ENCODE data around the gene FADS3. TPM values are rescaled to one million over a fixed set of nuclear protein-coding genes. Genes with fewer than 3 reads are reported as not detected.

FADS3 gene
- total RNA-seq, 2 donors from 2014 or later, result 24.8 to 28.4 TPM

GRCh38 chr11:61896665-61897386, 5.5 kb upstream of the FADS3 start:
- peaks cover 8% of the 10 kb centered on the region for H3K27me3 Mint-ChIP-seq (ENCODE audit: insufficient read depth)
- DNase-seq, result no peak
- 86 to 90% methylated on average over 12 to 15 of the region's 15 CpGs for WGBS, 2 experiments (ENCODE audit: insufficient coverage in 1 of 2, insufficient read length in 1 of 2)
- no peaks in the 10 kb centered on the region for H3K4me1 ChIP-seq (ENCODE audit: control insufficient read depth, insufficient read depth, low read length)
- no peaks in the 10 kb centered on the region for H3K36me3 ChIP-seq (ENCODE audit: control insufficient read depth, insufficient read depth, low read length)
- H3K4me3 ChIP-seq (ENCODE audit: low read length), result no peak overlapping the region
- peak; percentile 4 for TF ChIP-seq CTCF (conservative IDR thresholded peaks at IDR 0.05)
- H3K36me3 Mint-ChIP-seq (ENCODE audit: low read depth), result no peaks in the 10 kb centered on the region
- peaks cover 15% of the 10 kb centered on the region for H3K27me3 ChIP-seq (ENCODE audit: control insufficient read depth, insufficient read depth, low read length, poor library complexity, severe bottlenecking)
- no peak overlapping the region for H3K27ac Mint-ChIP-seq
- H3K9me3 ChIP-seq (ENCODE audit: control insufficient read depth, low read length), result no peaks in the 10 kb centered on the region
- no peak overlapping the region for H3K9ac ChIP-seq (ENCODE audit: extremely low read depth, low read length, poor library complexity, severe bottlenecking)
- H3K4me3 Mint-ChIP-seq, result no peak overlapping the region
- H3K4me1 Mint-ChIP-seq, result no peaks in the 10 kb centered on the region
- H3K27ac ChIP-seq (ENCODE audit: low read depth, low read length), result no peak overlapping the region
- H3K9me3 Mint-ChIP-seq, result no peaks in the 10 kb centered on the region

GRCh38 chr11:61895718-61896059, 4.3 kb upstream of the FADS3 start:
- no peak overlapping the region for H3K27ac Mint-ChIP-seq
- H3K4me3 Mint-ChIP-seq, result no peak overlapping the region
- H3K4me3 ChIP-seq (ENCODE audit: low read length), result no peak overlapping the region
- no peaks in the 10 kb centered on the region for H3K36me3 ChIP-seq (ENCODE audit: control insufficient read depth, insufficient read depth, low read length)
- DNase-seq, result no peak
- no peak overlapping the region for H3K9ac ChIP-seq (ENCODE audit: extremely low read depth, low read length, poor library complexity, severe bottlenecking)
- peaks cover 8% of the 10 kb centered on the region for H3K27me3 Mint-ChIP-seq (ENCODE audit: insufficient read depth)
- no peaks in the 10 kb centered on the region for H3K4me1 ChIP-seq (ENCODE audit: control insufficient read depth, insufficient read depth, low read length)
- peaks cover 15% of the 10 kb centered on the region for H3K27me3 ChIP-seq (ENCODE audit: control insufficient read depth, insufficient read depth, low read length, poor library complexity, severe bottlenecking)
- H3K4me1 Mint-ChIP-seq, result no peaks in the 10 kb centered on the region
- no peak overlapping the region for H3K27ac ChIP-seq (ENCODE audit: low read depth, low read length)
- H3K36me3 Mint-ChIP-seq (ENCODE audit: low read depth), result no peaks in the 10 kb centered on the region
- no peaks in the 10 kb centered on the region for H3K9me3 ChIP-seq (ENCODE audit: control insufficient read depth, low read length)
- no peaks in the 10 kb centered on the region for H3K9me3 Mint-ChIP-seq
- 88 to 100% methylated on average over 3 to 4 of the region's 4 CpGs for WGBS, 2 experiments (ENCODE audit: insufficient coverage in 1 of 2, insufficient read length in 1 of 2)
- no peak for TF ChIP-seq CTCF (conservative IDR thresholded peaks at IDR 0.05)

DNA sequence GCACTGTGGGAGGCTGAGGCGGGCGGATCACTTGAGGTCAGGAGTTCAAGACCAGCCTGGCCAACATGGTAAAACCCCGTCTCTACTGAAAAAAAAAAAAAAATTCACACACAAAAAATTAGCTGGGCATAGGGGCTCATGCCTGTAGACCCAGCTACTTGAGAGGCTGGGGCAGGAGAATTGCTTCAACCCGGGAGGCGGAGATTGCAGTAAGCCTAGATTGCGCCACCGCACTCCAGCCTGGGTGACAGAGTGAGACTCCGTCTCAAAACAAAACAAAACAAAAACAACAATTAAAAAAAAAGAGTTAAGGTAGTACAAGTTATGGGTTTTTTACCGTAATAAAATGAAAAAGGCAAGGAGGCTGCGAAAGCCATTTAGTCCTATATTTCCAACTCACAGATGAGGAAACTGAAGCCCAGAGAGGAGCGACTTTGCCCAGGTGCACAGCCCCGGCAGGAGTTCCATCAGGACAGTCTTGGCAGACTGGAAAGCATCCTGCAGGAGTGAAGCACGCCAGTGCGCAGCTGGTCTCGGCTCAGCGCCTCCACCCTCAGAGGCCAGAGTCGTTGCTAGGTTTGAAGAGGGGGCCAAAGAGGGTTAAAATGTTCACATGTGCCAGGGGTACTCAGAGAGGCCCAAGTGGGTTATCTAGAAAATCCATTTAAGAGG, 3.8 kb upstream of the FADS3 start:
- H3K4me1 ChIP-seq (ENCODE audit: control insufficient read depth, insufficient read depth, low read length), result no peaks in the 10 kb centered on the region
- Mint-ChIP-seq H3K9me3 (no peaks in the 10 kb centered on the region), H3K4me1 (no peaks in the 10 kb centered on the region), H3K27ac (no peak overlapping the region), H3K4me3 (no peak overlapping the region), H3K27me3 (ENCODE audit: insufficient read depth) (peaks cover 8% of the 10 kb centered on the region), H3K36me3 (ENCODE audit: low read depth) (no peaks in the 10 kb centered on the region)
- no peak overlapping the region for H3K4me3 ChIP-seq (ENCODE audit: low read length)
- TF ChIP-seq CTCF (conservative IDR thresholded peaks at IDR 0.05), result no peak
- no peaks in the 10 kb centered on the region for H3K36me3 ChIP-seq (ENCODE audit: control insufficient read depth, insufficient read depth, low read length)
- no peak for DNase-seq
- no peak overlapping the region for H3K9ac ChIP-seq (ENCODE audit: extremely low read depth, low read length, poor library complexity, severe bottlenecking)
- 84 to 93% methylated on average over 11 to 14 of the region's 17 CpGs for WGBS, 2 experiments (ENCODE audit: insufficient coverage in 1 of 2, insufficient read length in 1 of 2)
- no peak overlapping the region for H3K27ac ChIP-seq (ENCODE audit: low read depth, low read length)
- H3K27me3 ChIP-seq (ENCODE audit: control insufficient read depth, insufficient read depth, low read length, poor library complexity, severe bottlenecking), result peaks cover 17% of the 10 kb centered on the region
- H3K9me3 ChIP-seq (ENCODE audit: control insufficient read depth, low read length), result no peaks in the 10 kb centered on the region
